Measurements from ENCODE around the gene ADGRL3.

GRCh38 chr4:61723492-61723891 is 523.4 kb downstream of the ADGRL3 start:
- TF ChIP-seq CTCF (conservative IDR thresholded peaks at IDR 0.05 in 1 of 2, IDR thresholded peaks at IDR 0.05 in 1 of 2; ENCODE audit: low read depth in 1 of 2, low read length in 2 of 2): no peak
- TF ChIP-seq EZH2 (IDR thresholded peaks at IDR 0.05; ENCODE audit: low read length, missing control alignments): no peak
